HG03060 (cell line): ENCODE measurements around the gene LRCH3.

ENCODE experiments used
- ATAC-seq: cut with Tn5 transposase; IDR thresholded peaks from one replicate; pipeline ENCODE4 v1.9.1; 2021; ENCODE audit warnings: low read depth, moderate number of reproducible peaks; ENCODE audit not compliant: unreplicated experiment

LRCH3 gene

GRCh38 chr3:197791892-197792647, 1.0 kb downstream of the LRCH3 start:
- ATAC-seq, result no peak

DNA sequence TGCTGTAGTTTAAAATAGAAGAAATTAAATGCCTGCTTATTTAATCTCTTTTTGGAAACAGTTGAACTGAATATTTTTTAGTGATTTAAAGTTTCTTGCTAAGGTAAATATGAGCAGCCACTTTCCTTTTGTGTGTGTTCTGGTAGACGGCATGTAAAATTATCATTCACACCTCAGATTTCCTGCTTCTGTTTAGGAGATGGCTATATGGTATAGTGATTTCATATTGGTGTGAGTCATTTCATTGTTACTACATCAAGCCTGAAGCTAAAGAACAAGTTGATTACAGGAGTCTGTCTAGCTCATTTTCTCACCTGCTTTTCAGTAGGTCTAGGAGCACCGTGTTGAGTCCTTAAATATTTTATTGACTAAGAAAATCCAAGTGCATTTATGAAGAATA, 2.2 kb downstream of the LRCH3 start:
- ATAC-seq, result no peak

DNA sequence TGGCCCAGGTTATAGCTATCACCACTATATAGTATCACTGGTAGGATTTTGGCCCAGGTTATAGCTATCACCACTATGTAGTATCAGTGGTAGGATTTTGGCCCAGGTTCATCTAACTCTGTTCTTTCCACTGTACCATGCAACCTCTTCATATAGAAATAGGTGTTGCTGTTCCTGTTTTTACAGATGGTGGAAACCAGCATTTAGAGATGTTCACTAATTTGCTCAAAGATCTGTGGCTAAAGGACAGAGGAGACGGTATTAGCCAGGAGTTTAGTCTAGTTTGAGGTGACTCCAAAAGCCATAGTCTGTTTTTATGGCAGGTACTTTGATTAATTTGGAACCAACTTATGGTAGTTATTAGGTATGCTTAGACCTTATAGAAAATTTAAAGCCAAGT, 3.1 kb downstream of the LRCH3 start:
- ATAC-seq, result no peak

GRCh38 chr3:197795200-197795599, 4.1 kb downstream of the LRCH3 start:
- ATAC-seq, result no peak

DNA sequence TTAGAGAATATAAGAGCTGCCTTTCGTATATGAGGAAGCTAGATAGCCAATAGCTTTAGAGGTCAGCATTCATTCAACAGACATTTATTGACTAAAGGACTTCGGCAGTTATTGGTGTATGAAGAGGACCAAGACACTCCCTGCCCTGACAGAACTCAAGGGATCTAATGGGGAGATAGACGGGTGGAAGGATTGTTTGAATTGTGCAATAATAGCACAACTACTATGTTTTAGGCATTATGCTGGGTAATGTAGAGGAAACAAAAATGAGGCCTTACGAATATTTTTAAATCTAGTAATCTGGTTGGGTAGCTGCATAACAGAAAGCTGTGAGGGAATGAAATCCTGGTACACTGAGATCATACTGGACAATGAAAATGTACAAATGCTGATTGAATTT, 5.0 kb downstream of the LRCH3 start:
- no peak for ATAC-seq

DNA sequence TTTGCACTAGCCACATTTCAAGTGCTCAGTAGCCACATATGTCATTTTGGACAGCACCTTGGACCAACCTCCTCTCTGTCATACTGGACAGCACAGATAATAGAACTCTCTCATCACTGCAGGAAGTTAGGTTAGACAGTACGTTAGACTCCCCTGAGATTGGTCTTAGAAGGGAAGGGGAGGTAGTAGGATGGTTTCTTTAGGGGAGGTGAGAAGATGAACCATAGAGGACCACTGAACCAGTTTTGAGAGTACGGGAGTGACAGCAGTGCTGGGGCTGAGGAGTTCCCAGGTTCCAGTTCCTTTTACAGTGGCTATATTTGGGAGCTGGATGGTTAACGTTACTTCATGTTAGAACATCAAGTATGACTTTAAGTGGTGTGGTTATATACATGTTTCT, 7.8 kb downstream of the LRCH3 start:
- no peak for ATAC-seq

- ATAC-seq, result no peak
These were observed 9.3 kb downstream of the LRCH3 start for GRCh38 chr3:197800379-197800778.

DNA sequence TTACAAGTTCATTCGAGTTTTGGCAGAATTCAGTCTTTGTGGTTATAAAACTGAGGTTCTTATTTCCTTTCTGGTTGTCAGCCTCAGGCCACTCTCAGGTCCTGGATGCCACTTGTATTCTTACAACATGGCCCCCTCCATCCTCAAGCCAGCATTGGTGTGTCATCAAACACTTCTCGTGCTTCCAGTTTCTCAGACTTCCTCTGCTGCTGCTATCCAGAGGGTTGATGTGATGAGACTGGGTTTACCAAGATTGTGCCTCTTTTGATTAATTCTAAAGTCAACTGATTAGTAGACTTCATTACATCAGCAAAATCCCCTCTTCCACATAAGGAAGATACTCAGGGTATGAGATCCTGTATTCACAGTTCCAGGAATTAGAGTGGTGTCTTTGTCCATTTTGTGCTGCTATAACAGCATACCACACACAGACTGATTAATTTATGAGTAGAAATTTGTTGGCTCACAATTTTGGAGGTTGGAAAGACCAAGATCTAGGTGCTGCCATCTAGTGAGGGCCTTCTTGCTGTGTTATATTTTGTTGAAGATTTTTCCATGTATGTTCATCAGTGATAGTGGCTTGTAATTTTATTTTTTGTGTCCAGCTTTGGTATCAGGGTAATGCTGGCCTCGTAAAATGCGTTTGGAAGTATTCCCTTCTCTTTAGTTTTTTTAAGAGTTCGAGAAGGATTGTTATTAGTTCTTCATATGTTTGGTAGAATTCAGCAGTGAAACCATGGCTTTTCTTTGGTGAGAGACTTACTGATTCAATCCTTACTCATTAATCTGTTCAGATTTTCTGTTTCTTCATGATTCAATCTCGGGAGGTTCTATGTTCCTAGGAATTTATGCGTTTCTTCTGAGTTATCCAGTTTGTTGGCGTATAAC, 11.1 kb downstream of the LRCH3 start:
- ATAC-seq, result no peak

DNA sequence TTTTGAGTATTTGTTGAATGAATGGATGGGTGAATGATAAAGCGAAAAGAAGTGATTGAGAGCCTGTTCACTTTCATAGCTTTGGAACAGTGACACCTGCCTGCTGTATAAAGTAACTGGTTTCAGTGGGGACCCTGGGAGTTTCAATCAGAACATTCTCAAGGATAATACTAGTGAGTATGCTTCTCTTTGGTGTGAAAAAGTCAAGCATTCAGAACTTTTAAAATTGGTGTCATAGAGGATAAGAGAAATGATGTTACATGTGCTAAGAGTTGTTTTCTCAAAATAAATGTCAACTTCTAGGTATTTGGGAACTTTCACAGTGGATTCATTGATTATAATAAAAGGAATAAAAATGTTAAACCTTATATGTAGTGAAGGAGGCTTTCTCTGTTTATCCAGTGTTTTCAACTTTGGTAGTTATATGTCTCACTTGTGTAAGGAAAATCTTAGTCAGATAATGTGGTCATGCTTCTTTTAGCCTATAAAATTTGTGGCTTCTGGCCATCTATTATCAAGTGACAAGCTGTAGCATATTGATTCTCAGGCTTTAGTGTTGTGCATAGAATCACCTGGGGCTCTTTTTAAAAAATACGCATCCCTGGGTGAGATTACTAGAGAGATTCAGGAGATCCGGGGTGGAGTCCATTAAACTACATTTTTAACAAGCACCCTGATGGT, 11.9 kb downstream of the LRCH3 start:
- ATAC-seq, result no peak

DNA sequence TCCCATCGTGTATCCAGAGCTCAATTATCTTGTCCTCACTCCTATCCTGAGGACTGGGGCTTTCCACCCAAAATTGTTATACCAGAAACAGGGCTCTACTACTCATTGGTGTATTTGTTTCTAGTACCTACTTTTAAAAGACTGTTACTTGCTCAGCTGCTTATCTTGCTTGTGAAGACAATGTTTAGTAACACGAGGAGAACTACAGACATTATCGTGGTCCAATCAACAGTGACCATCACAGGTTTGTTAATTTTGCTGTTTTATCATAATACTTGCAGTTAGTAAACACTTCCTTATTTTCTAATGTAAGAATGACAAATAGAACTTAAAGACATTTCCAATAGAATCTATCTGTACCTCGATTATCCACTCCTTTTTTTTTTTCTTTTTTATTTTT, 13.5 kb downstream of the LRCH3 start:
- no peak for ATAC-seq

DNA sequence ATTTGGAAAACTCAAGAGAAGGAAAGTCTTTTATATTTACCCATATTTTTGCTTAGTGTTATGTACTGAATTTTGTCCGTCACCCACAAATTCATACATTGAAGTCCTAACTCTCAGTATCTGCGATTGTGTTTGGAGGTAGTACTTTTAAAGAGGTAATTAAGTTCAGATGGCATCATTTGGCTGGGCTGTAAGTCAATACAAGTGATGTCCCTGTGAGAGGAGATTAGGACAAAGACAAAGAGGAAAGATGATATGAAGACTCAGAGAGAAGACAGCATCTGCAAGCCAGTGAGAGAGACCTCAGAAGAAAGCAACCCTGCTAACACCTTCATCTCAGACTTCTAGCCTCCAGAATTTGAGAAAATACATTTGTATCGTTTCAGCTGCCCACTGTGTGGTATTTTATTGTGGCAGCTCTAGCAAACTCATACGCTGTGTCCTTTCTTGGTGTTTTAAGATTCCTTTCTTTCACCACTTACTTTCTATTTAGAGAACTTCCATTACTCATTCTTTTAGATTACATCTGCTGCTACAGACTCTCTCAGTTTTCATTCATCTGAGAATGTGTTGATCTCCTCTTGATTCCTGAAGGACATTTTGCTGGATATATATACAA, 17.0 kb downstream of the LRCH3 start:
- ATAC-seq, result no peak

- no peak for ATAC-seq
These were observed 18.4 kb downstream of the LRCH3 start for GRCh38 chr3:197809356-197810020.

GRCh38 chr3:197810901-197811300, 19.8 kb downstream of the LRCH3 start:
- ATAC-seq, result no peak

DNA sequence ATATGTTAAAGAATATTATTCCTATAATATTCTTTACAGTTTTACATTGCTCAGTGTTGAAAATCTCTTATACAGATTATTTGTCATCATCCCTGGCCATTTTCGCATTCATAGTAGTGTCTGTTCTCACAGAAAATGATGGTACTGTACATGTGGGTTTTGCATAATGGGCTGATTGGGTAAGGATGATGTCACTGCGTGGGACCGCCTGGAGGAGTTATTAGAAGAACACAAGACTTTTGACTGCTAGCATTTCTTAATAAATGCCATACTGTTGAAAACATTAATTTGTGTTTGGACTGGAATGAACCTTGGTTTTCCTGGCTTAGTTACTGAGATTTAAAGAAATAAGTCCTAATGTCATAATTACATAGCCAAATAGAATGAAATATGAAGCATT, 20.3 kb downstream of the LRCH3 start:
- no peak for ATAC-seq

GRCh38 chr3:197814372-197814771, 23.3 kb downstream of the LRCH3 start:
- ATAC-seq, result no peak

GRCh38 chr3:197820550-197821335, 29.7 kb downstream of the LRCH3 start:
- no peak for ATAC-seq

- ATAC-seq, result no peak
These were observed 38.5 kb downstream of the LRCH3 start for GRCh38 chr3:197829397-197830045.

- no peak for ATAC-seq
These were observed 39.4 kb downstream of the LRCH3 start for GRCh38 chr3:197830308-197830966.

DNA sequence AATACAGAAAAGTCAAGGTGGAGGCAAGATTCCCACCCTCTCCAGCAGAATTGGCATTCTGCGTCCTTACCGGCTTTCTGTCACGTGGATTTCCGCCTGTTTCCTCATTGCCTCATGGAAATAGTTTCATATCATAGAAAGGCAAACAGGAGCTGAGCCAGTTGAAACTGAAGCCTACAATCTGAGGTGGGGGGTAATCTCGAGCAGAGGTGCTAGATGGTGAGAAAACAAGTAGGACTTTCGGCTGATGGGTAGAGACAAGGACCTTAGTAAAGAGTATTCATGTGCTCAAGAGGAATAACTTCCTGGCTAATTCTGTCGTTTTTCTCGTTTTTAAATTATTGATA, 39.9 kb downstream of the LRCH3 start:
- ATAC-seq, result no peak
